Measurements from ENCODE around the gene PDZK1.
"Not testable (repeated sequence)": the region's sequence is repeated elsewhere in the genome, so short reads cannot be mapped to it uniquely, and the experiment has no call there.

The PDZK1 gene

DNA sequence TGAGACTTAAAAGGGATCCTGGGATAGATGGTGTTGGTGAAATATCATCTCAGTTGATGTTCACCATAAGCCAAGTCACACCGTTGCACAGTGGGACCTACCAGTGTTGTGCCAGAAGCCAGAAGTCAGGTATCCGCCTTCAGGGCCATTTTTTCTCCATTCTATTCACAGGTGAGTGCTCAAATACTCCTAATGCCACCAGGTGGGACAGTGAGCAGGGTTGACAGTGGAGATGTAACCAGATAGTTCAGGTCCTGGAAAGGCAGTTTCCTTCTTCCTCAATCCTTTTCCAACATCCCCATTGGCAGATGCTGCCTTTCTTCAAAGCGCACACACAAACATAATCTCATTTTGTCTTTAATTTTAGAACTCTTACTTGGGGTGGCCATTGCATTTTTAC, 23.7 kb upstream of the PDZK1 start:
- TF ChIP-seq, protein P1, sequence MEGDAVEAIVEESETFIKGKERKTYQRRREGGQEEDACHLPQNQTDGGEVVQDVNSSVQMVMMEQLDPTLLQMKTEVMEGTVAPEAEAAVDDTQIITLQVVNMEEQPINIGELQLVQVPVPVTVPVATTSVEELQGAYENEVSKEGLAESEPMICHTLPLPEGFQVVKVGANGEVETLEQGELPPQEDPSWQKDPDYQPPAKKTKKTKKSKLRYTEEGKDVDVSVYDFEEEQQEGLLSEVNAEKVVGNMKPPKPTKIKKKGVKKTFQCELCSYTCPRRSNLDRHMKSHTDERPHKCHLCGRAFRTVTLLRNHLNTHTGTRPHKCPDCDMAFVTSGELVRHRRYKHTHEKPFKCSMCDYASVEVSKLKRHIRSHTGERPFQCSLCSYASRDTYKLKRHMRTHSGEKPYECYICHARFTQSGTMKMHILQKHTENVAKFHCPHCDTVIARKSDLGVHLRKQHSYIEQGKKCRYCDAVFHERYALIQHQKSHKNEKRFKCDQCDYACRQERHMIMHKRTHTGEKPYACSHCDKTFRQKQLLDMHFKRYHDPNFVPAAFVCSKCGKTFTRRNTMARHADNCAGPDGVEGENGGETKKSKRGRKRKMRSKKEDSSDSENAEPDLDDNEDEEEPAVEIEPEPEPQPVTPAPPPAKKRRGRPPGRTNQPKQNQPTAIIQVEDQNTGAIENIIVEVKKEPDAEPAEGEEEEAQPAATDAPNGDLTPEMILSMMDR (IDR thresholded peaks at IDR 0.05; ENCODE audit: low read depth, low read length) = no peak
- no peak overlapping the region for H3K4me3 ChIP-seq (replicated peaks in 1 of 2; ENCODE audit: low read depth in 2 of 2, low read length in 2 of 2)
- no peak for DNase-seq (ENCODE audit: low read depth in 2 of 2)

- H3K4me3 ChIP-seq (replicated peaks in 1 of 2; ENCODE audit: low read depth in 2 of 2, low read length in 2 of 2) = no peak overlapping the region
- TF ChIP-seq, protein P1 (IDR thresholded peaks at IDR 0.05; ENCODE audit: low read depth, low read length) = no peak
- no peak for DNase-seq (ENCODE audit: low read depth in 2 of 2)
Observed at GRCh38 chr1:145730467-145730866, 23.3 kb upstream of the PDZK1 start.

GRCh38 chr1:145729666-145730436, 22.7 kb upstream of the PDZK1 start:
- no peak overlapping the region for H3K4me3 ChIP-seq (replicated peaks in 1 of 2; ENCODE audit: low read depth in 2 of 2, low read length in 2 of 2)
- TF ChIP-seq, protein P1 (IDR thresholded peaks at IDR 0.05; ENCODE audit: low read depth, low read length) = no peak
- DNase-seq (ENCODE audit: low read depth in 2 of 2) = no peak

DNA sequence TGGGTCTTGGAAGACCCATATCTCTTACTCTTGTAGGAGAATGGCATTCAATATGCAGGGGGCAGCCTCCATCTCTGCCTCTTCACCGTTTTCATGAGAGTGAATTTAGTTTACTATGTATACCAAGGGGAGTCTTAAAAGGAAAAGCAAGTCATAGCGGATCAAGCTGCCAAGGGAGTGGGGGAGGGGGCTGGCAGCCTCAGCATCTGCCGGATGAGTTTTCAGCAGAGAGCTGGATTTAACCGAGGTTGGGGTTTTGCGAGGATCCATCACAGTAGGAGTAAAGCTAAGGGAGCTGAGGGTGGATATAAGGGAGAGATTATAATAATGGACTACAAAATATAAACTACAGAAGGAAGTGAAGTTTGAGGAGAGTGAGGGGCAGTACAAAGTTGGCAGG, 22.0 kb upstream of the PDZK1 start:
- no peak for DNase-seq (ENCODE audit: low read depth in 2 of 2)
- TF ChIP-seq, protein P1 (IDR thresholded peaks at IDR 0.05; ENCODE audit: low read depth, low read length) = no peak

DNA sequence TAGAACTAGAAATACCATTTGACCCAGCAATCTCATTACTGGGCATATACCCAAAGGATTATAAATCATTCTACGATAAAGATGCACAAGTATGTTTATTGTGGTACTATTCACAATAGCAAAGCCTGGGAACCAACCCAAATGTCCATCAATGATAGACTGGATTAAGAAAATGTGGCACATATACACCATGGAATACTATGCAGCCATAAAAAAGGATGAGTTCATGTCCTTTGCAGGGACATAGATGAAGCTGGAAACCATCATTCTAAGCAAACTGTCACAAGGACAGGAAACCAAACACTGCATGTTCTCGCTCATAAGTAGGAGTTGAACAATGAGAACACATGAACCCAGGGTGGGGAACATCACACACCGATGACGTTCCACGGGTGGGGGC, 19.0 kb upstream of the PDZK1 start:
- H3K4me3 ChIP-seq (replicated peaks in 1 of 2; ENCODE audit: low read depth in 2 of 2, low read length in 2 of 2); DNase-seq (ENCODE audit: low read depth in 2 of 2): not testable (repeated sequence)

More for the DNA sequence above, 22.0 kb upstream of the PDZK1 start:
- H3K4me3 ChIP-seq (replicated peaks in 1 of 2; ENCODE audit: low read depth in 2 of 2, low read length in 2 of 2) = no peak overlapping the region

DNA sequence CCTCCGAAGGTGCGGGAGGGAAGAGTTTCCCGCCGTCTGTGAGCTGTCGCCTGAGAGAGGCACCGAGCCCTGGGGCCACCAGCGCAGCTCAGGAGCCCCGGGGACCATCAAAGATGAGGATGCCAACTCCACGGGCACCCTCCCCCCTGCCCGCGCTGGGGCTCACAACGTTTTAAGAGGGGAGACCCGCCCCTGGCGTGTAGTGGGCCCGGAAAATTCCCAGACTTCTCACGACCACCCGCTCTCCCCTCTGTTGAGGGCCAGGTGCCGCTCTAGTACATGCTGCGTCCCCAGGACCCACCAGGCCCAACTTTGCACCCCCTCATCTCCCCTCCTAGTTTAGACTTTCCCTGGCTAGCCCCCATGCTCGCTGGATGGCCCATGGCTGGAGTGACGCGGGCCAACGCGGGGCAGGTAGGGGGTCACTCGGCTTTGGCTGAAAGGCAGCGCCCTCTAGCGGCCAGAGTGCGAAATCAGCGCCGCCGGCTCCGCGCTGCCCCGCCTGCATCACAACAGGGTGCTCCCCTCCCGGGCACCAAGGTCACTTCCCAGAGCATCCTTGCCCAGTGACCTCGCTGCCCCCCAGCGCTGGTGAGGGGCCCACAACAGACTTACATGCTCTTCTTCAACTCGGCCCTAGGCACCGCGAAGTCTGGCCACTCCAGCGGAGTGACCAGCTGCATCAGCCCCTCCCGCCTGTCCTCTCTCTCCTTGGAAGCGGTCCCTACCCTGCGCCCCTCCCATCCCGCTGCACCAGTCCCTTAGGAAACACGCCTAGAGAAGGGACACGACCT, 13.9 kb upstream of the PDZK1 start:
- DNase-seq (ENCODE audit: low read depth in 2 of 2) = peak; percentile 55 to 59
- TF ChIP-seq, protein P1 (IDR thresholded peaks at IDR 0.05; ENCODE audit: low read depth, low read length) = peak; percentile 85

GRCh38 chr1:145720556-145720877, 13.3 kb upstream of the PDZK1 start:
- DNase-seq (ENCODE audit: low read depth in 2 of 2) = peak; percentile 30 to 90
- H3K4me3 ChIP-seq (replicated peaks in 1 of 2; ENCODE audit: low read depth in 2 of 2, low read length in 2 of 2) = peak overlapping the region in 1 of 2 donors; percentile 54
- TF ChIP-seq, protein P1 (IDR thresholded peaks at IDR 0.05; ENCODE audit: low read depth, low read length) = no peak

More for the DNA sequence above, 13.9 kb upstream of the PDZK1 start:
- peak overlapping the region; percentile 30 to 54 for H3K4me3 ChIP-seq (replicated peaks in 1 of 2; ENCODE audit: low read depth in 2 of 2, low read length in 2 of 2)
